Measurements from ENCODE around the gene NOX1.

Gene NOX1

DNA sequence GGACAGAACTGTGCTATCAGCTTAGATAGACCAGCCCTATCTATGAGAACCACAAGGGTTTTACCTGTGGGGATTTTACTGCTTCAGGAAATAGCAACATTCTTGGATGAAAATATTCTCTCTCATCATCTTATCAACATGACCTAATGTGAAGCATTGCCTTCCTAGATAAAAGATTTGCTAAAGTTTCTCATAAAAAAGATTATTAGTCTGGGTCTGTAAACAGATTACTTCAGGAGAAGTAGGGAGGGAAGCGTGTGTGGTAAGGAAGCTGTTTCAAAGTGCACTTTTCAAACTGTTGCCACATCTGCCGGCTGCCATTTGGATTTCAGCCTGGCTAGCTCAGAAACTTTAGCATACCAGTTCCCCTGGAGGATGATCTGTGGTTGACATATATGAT, at the start of gene NOX1:
Gene NOX1 (minus strand): TSS at position 35 of the 400 bp plus-strand sequence. CDS start 220 bp downstream, outside the sequence.
- DNase-seq, result no peak

DNA sequence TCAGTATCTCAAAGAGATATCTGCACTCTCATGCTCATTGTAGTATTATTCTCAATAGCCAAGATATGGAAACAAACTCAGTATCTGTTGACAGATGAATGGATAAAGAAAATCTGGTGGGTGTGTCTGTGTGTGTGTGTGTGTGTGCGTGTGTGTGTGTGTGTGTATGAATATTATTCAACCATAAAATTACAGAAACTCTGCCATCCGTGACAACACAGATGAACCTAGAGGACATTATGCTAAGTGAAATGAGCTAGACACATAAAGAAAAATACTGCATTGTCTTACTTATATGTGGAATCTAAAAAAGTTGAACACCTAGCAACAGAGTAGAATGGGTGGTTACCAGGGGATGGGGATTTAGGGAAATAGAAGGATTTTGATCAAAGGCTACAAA, 41.4 kb upstream of the NOX1 start:
- no peak for DNase-seq

DNA sequence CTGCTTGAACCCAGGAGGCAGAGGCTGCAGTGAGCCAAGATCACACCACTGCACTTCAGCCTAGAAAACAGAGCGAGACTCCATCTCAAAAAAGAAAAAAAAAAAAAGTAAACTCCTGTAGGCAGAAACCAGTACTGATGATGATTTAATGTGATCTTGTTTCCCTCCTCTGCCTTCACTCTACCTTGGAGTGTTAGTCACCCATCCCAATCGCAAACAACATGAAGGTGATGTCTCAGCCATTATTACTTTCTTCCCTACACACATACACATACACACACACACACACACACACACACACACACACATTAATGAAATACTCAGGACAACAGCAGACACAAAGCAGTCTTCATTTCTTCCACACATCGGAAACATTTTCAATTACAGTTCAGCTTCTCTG, 39.0 kb upstream of the NOX1 start:
- no peak for DNase-seq

- no peak for DNase-seq
These were observed 37.6 kb upstream of the NOX1 start for GRCh38 chrX:100911731-100912130.

DNA sequence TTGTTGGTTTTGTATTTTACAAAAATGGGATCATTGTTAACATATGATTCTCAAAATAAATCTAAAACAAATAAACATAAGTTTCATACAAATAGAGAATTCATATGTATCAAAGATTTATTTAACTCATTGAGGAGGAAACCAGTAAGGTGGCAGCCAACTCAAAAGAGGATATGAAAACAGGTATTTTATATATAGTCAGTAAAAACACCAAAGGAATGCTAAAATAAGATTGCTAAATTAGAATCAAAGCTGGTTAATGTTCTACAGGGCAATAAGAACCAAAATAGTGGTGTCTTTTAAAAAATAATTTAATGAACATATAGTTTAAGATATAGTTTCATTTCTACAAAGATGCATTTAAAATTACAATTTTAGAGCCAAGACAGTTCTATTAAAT, 31.5 kb upstream of the NOX1 start:
- no peak for DNase-seq

DNA sequence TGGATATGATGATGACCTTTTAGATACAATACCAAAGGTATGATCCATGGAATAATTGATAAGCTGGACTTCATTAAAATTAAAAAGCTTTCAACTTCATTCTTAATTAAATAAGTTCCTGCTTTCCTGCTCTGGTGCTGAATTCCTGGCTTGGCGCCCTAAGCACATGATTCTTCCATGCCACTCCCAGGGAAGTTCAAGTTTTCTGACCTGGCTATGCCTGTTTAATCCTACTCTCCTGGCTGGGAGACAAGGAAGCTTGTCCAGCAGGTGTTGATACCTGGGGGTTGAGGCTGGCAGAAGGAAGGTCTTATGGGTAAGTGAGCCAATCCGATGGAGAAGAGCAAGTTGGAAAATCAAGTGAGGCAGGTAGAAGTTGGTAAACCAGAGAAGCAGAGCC, 30.3 kb upstream of the NOX1 start:
- no peak for DNase-seq

GRCh38 chrX:100895365-100896075, 21.4 kb upstream of the NOX1 start:
- no peak for DNase-seq

- no peak for DNase-seq
These were observed 9.5 kb upstream of the NOX1 start for GRCh38 chrX:100883654-100884053.

GRCh38 chrX:100880368-100880767, 6.2 kb upstream of the NOX1 start:
- no peak for DNase-seq

DNA sequence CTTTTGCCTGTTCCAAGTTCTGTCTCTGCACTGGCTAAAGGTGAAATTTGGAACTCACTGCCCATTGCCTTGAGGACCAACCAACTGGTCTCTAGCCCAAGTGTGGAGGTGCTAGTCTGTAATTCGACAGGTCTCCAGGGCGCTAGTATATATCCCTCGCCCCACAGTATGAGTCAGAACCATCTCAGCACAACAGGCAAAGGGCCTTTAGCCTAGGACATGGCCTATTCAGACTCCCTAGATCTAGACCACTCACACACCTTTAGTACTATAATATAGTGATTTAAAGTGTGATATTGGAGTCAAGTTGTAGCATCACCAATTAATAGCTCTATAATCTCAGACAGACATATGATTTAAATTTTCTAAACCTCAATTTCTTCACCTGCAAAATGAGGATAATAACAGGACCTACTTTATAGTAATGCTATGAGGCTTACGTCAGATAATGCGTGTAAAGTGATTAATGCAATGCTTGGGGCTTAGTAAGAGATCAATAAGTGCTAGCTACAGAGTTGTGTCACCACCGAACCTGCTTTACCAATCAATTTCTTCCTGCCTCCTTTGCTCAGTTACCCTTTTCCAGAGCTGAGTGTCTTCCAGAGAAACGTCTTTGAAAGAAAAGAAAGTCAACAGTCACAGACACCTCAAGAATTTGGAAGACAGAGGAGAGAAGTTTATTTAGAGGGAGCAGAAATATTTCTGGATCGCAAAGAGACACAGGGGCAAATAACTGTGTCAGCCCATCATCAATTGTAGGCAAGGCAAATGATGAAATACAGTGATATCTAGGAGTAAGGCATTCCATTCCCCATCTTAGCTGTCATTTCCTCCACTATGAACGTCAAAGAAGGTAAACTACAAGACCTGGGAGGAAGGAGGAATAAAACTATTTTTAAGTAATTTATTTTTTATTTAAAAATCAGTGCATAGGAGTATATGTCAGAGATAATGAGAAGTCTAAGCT, 2.3 kb downstream of the NOX1 start:
- no peak for DNase-seq

GRCh38 chrX:100870527-100870926, 3.6 kb downstream of the NOX1 start:
- no peak for DNase-seq

GRCh38 chrX:100868273-100868672, 5.9 kb downstream of the NOX1 start:
- DNase-seq, result no peak

DNA sequence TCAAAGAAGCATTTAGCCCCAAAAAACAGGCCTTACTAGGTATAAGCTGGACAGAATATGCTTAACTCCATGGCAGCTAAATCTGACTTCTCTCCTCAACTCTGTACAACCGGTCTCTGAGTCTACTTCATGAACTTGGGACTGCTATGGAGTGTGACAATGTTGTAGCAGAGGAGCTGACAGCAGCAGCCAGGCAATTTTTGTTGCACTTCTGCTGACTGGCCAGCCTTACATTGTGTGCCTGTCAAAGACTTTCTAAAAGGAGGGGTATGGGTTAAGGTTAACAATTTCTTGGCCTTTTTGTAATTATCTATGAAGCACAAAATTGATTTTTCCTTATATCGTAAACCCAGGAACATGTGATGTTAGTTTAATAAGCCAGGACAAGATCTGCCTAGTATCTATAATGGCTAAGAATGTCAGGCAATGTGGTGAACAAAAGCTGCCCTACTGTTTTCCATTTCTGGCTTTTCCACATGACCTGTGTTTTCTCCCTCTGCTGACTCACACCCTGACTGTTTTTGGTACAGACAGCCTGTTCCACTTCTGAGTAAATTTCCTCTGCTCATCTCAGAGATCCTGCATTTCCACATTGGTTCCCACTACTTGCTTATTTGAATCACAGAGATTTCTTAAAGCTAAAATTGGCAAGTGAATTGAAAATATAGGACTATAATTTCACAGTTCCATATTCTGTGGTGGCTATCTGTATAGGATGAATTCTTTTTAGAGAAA, 9.3 kb downstream of the NOX1 start:
- DNase-seq, result no peak

DNA sequence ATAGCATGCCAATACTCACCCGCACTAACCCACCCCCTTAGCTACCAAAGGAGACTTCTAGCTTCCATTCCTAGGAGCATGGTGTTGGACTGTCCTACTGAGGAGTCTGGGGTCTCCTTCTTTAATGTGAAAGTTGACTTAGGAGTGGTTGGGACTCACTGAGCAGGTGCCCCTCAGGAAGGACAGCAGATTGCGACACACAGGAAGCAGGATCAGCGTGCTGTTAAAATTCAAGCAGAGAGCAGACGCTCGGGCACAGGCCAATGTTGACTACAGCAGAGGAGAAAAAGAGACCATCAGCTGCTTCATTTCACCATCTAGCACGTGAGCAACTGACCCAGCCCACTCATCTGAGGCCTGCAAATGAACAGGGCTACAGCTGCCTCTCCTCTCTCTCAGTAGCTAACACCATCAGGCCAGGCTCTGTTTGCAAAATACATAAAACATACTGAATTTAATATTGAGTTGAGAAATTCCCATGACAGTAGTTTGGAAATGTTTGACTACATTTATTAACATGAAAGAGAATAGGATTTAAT, 10.8 kb downstream of the NOX1 start:
- no peak for DNase-seq

GRCh38 chrX:100852810-100853209, 21.3 kb downstream of the NOX1 start:
- DNase-seq, result no peak

GRCh38 chrX:100850317-100850716, 23.8 kb downstream of the NOX1 start:
- DNase-seq, result no peak

DNA sequence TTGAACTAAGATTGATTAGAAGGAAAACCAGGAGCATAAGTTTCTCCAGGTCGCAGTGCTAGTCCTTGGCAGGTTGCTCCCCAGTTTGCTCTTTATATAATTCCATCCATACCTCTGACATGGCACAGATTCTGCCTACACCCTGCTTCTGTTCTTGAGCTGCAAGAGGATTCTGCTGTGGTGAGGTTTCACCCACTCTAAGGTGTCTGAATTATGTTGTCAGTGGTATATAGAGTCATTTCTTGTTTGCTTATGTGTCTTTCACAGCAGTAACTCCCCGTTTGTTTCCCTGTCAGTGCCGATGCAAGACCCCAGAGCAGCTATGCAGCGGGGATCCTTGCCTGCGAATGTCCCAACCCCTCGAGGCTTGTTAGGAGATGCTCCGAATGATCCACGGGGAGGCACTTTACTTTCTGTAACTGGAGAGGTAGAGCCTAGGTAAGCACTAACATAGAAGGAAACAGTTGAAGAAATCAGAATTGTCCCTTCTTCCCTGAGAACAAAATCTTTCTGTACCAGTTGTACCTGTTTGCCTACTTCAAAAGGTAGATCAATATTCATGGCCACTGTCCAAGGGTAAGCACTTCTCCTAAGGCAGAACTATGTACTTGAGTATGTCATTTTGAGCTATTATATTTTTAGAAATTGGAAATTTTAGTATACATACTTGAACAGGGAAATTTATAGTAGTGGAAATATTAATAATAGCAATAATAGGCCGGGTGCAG, 42.8 kb downstream of the NOX1 start:
- no peak for DNase-seq

DNA sequence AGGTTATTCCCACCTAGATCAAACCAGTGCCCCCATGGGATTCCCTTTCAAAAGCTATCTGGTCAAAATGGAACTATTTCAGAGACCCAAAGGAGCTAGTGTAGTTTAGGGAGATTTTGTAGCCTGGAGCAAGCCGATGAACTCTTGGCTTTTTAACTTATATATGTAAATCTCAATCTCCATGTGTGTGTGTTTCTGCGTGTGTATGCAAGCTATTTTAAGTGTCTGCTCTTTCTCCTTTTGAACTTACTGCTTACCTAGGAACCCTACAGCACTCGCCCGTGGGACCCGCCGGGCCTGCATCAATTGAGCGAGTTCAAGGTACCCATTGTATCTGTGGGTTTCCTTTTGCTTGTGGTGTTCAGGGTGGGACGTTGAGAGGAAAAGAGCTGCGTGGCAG, 43.6 kb downstream of the NOX1 start:
- no peak for DNase-seq

GRCh38 chrX:100830143-100830542, 44.0 kb downstream of the NOX1 start:
- DNase-seq, result no peak

- DNase-seq, result peak; percentile 23
These were observed 44.4 kb downstream of the NOX1 start for GRCh38 chrX:100829730-100830129.

DNA sequence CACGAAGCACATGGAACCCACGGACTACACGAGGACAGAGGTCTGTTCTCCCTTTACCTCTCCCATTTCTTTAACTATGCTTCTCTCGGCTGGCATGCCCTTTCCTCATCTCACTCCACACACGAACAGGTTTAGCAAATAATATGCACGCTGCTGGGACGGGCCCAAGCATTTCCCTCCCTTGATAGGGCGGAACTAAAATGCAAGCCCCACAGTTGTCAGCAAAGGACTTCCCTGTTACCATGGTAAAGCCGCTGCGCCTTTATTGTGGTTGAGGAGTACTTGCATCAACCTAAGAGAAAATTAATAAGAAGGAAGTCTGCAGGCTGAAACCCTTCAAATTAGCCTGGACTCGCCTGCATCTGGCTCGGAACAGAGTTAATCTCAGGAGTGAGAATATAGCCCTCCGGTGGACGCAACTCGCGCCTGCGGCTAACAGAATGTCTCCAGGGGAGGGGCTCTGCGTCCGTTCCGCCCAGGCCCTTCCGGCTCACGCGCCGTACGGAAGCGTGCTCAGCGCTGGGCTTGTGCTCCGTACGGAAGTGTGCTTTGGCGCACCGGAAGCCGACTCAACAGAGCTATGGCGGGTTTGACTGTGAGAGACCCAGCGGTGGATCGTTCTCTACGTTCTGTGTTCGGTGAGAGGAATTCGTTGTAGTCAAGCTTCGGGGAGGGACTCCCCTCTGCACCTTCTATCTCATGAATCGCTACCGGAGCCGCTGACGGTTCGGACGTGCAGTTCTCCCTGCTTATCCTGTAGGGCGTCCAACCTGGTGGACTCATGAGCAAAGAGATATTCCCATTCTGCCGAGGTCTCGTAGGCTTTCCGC, 54.1 kb downstream of the NOX1 start, which contains the start of gene CSTF2:
Gene CSTF2 (plus strand): TSS at position 555 of the 830 bp plus-strand sequence. CDS start 26 bp downstream, at position 581.
- peak; percentile 79 for DNase-seq

DNA sequence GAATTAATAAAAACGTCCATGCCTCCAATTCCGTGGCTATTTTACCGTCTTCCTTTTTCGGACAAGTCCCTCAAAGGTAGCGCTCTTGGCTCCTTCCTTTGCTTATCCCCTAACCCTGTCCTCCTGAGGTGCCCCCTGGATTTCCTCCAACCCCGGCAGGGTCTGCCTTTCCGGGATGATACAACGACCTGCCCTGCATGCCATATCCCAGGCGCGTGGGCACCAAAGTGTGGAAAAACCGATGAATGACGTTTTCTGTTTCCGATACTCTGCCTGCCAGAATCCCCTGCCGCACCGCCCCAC, 54.7 kb downstream of the NOX1 start:
- no peak for DNase-seq
